HepG2 (cell line): ENCODE results near the gene MBD2. TPM values are rescaled to one million over a fixed set of nuclear protein-coding genes. Genes with fewer than 3 reads are reported as not detected.

ENCODE experiments used
- ATAC-seq: fragments of 200-7000 bp; cut with Tn5 transposase; 3 replicates; pipeline ENCODE4 v1.9.1; 2020; ENCODE audit warnings: mild to moderate bottlenecking, moderate library complexity
- BruUV-seq: library from RNA; stranded (reverse); fragments of 400-500 nt; replicated peaks from 2 replicates; lab custom pipeline; 2021; lab: Mats Ljungman, UMichigan
- CTCF ChIA-PET: fragments of 300-600 bp; formaldehyde crosslinking; extraction: SDS; loops from one replicate; lab custom pipeline; 2021; ENCODE audit warnings: low total read pairs, inconsistent platforms, low intra/inter-chr PET ratio; lab: Yijun Ruan, JAX
- POLR2A ChIA-PET: fragments of 350-600 bp; sonication (Branson Sonifier 250); formaldehyde crosslinking; loops from one replicate; lab custom pipeline; 2020; ENCODE audit warnings: antibody characterized with exemption, inconsistent platforms; lab: Yijun Ruan, JAX
- DNase-seq: peaks from one replicate; pipeline ENCODE4 v3.0.0-alpha.2; 2015; ENCODE audit warnings: low spot score
- FAIRE-seq: peaks from 3 replicates; lab custom pipeline; 2011; peaks lifted over from hg19 to GRCh38; lab: Jason Lieb, UNC
- H2AFZ ChIP-seq: one replicate; pipeline ENCODE4 v1.6.1; 2011; ENCODE audit warnings: low read length, inconsistent platforms
- H3K27ac ChIP-seq: fragments of 300-600 bp; 3 replicates; pipeline ENCODE4 v1.8.0; 2011; ENCODE audit warnings: mixed run types, mild to moderate bottlenecking, mixed read lengths, low read length, inconsistent platforms; ENCODE audit not compliant: insufficient read depth; ENCODE audit errors: extremely low read length
- H3K27me3 ChIP-seq, 2 experiments: fragments of 200-600 bp in 1 of 2; 2 replicates in 1 of 2; 3 replicates in 1 of 2; pipeline versions ENCODE4 v1.6.0 to v1.8.0; 2011; ENCODE audit warnings: low read length in 2 of 2, mild to moderate bottlenecking in 2 of 2, moderate library complexity in 2 of 2, inconsistent platforms in 1 of 2; ENCODE audit not compliant: insufficient read depth in 2 of 2, control insufficient read depth in 1 of 2
- H3K36me3 ChIP-seq, 2 experiments: fragments of 200-600 bp in 1 of 2; replicated peaks in 1 of 2; 2 replicates in 1 of 2; 3 replicates in 1 of 2; pipeline versions ENCODE4 v1.5.1 to v1.8.0; 2011; ENCODE audit warnings: low read length in 2 of 2, inconsistent platforms in 1 of 2; ENCODE audit not compliant: insufficient read depth in 2 of 2, control insufficient read depth in 1 of 2
- H3K4me1 ChIP-seq: 2 replicates; pipeline ENCODE4 v1.5.1; 2012; ENCODE audit warnings: low read length, inconsistent platforms; ENCODE audit not compliant: insufficient read depth
- H3K4me2 ChIP-seq: 2 replicates; pipeline ENCODE4 v1.6.0; 2011; ENCODE audit warnings: low read depth, low read length, inconsistent platforms
- H3K4me3 ChIP-seq, 3 experiments: fragments of 200-600 bp in 1 of 3; sonication (generic), shearing (Covaris generic) in 1 of 3; replicated peaks in 1 of 3; 2 replicates each; pipeline ENCODE4 v1.5.1; 2011 to 2016; ENCODE audit warnings: low read length in 3 of 3, inconsistent platforms in 2 of 3, low read depth in 2 of 3, mild to moderate bottlenecking in 2 of 3, control low read depth in 1 of 3, mixed read lengths in 1 of 3; ENCODE audit not compliant: insufficient read depth in 1 of 3
- H3K79me2 ChIP-seq: one replicate; pipeline ENCODE4 v1.6.1; 2011; ENCODE audit warnings: low read length, inconsistent platforms; ENCODE audit not compliant: insufficient read depth
- H3K9ac ChIP-seq: 2 replicates; pipeline ENCODE4 v1.6.0; 2011; ENCODE audit warnings: mild to moderate bottlenecking, low read depth, low read length, inconsistent platforms; ENCODE audit not compliant: insufficient read depth
- H3K9me3 ChIP-seq: 2 replicates; pipeline ENCODE4 v1.5.1; 2012; ENCODE audit warnings: mild to moderate bottlenecking, low read length
- H4K20me1 ChIP-seq: 2 replicates; pipeline ENCODE4 v1.6.0; 2011; ENCODE audit warnings: inconsistent platforms, mild to moderate bottlenecking, low read length, moderate library complexity; ENCODE audit not compliant: insufficient read depth
- AGO1 ChIP-seq: fragments of 200-400 bp; formaldehyde crosslinking; IDR thresholded peaks from 2 replicates; pipeline ENCODE4 v1.6.1; 2017; ENCODE audit warnings: mild to moderate bottlenecking, low read depth, low read length, moderate library complexity; ENCODE audit not compliant: poor library complexity, severe bottlenecking
- BRCA1 ChIP-seq: sonication (generic); formaldehyde crosslinking; IDR thresholded peaks from 2 replicates; pipeline ENCODE4 v1.4.0; 2020; ENCODE audit warnings: missing genetic modification reagents
- BRF2 ChIP-seq: sonication (generic); formaldehyde crosslinking; IDR thresholded peaks from 2 replicates; pipeline ENCODE4 v1.8.1; 2022; ENCODE audit warnings: mild to moderate bottlenecking, missing genetic modification reagents
- CENPX ChIP-seq: sonication (generic); formaldehyde crosslinking; IDR thresholded peaks from 2 replicates; pipeline ENCODE4 v1.9.0; 2021; ENCODE audit warnings: mild to moderate bottlenecking, missing genetic modification reagents, moderate library complexity
- CERS6 ChIP-seq: sonication (generic); formaldehyde crosslinking; IDR thresholded peaks from 2 replicates; pipeline ENCODE4 v1.5.0; 2020; ENCODE audit warnings: missing genetic modification reagents
- EEA1 ChIP-seq: sonication (generic); formaldehyde crosslinking; IDR thresholded peaks from 2 replicates; pipeline ENCODE4 v1.5.1; 2020; ENCODE audit warnings: mild to moderate bottlenecking, missing genetic modification reagents, borderline replicate concordance
- IRF2 ChIP-seq: IDR thresholded peaks from 2 replicates; pipeline ENCODE4 v1.6.1; 2018; ENCODE audit warnings: missing genetic modification reagents, missing compliant biosample characterization
- ISX ChIP-seq: sonication (generic); formaldehyde crosslinking; conservative IDR thresholded peaks from 2 replicates; pipeline ENCODE4 v1.5.0; 2020; ENCODE audit warnings: missing genetic modification reagents
- MAFK ChIP-seq, 2 experiments: IDR thresholded peaks in 1 of 2; conservative IDR thresholded peaks in 1 of 2; 2 replicates each; pipeline ENCODE4 v1.6.1; 2011; ENCODE audit warnings: improper control_type of control experiment in 2 of 2, low read length in 2 of 2
- RELA ChIP-seq: sonication (generic); formaldehyde crosslinking; IDR thresholded peaks from 2 replicates; pipeline ENCODE4 v1.4.0; 2020; ENCODE audit warnings: missing genetic modification reagents
- THYN1 ChIP-seq: sonication (generic); formaldehyde crosslinking; IDR thresholded peaks from 2 replicates; pipeline ENCODE4 v1.8.1; 2023; ENCODE audit warnings: low read depth, mild to moderate bottlenecking, moderate library complexity, missing genetic modification reagents, borderline replicate concordance
- TRAFD1 ChIP-seq: sonication (generic); formaldehyde crosslinking; IDR thresholded peaks from 2 replicates; pipeline ENCODE4 v1.5.1; 2020; ENCODE audit warnings: missing genetic modification reagents, mild to moderate bottlenecking, borderline replicate concordance
- ZNF790 ChIP-seq: sonication (generic); formaldehyde crosslinking; IDR thresholded peaks from 2 replicates; pipeline ENCODE4 v1.8.0; 2022; ENCODE audit warnings: missing genetic modification reagents, mild to moderate bottlenecking, borderline replicate concordance
- WGBS: methylation state at CpG from one replicate; pipeline ENCODE4 v1.1.6; 2017; ENCODE audit warnings: low lambda C conversion rate; 5-methylcytosine and 5-hydroxymethylcytosine counted together
- in situ Hi-C: cut with HindIII; loops from 2 replicates; pipeline ENCODE4 v1.10.0; 2017; ENCODE audit warnings: low pct_unique_long_range_greater_than_20kb; ENCODE audit not compliant: extremely low pct_ligation_motif_present
- intact Hi-C: fragments of 100-400 bp; cut with micrococcal nuclease; formaldehyde crosslinking; loops from one replicate; pipeline ENCODE4 v1.10.0; 2022; ENCODE audit not compliant: unreplicated experiment
- polyA plus RNA-seq, 8 experiments: library from polyadenylated mRNA; depleted of rRNA in 3 of 8; stranded (reverse) in 7 of 8; unstranded in 1 of 8; fragments of >200 nt; fragmentation: Illumina TruSeq in 4 of 8; extraction: Trizol in 4 of 8; gene quantifications; 2 replicates each; pipeline versions ENCODE4 v1.2.1 to v1.2.3, GENCODE V29; 2011 to 2016; ENCODE audit warnings: low read depth in 4 of 8, missing spikeins in 1 of 8, mixed read lengths in 1 of 8; ENCODE audit not compliant: insufficient read depth in 1 of 8
- total RNA-seq, 5 experiments: library from RNA; depleted of rRNA; stranded (reverse); fragments of >200 nt; fragmentation: Illumina TruSeq; extraction: Trizol; gene quantifications; 2 replicates each; pipeline ENCODE4 v1.2.3, GENCODE V29; 2016; ENCODE audit warnings: low read depth in 1 of 5

Gene MBD2
- total and polyA plus RNA-seq, 2 of the 13 experiments (the other 11 are each of a cell fraction or from before 2014, with no cell fraction given): 19.1 to 38.5 TPM

GRCh38 chr18:54140641-54141040 is 83.8 kb downstream of the MBD2 start (continued):
- no peak for TF ChIP-seq IRF2 (CRISPR knock-in tag)
- no peak for TF ChIP-seq MAFK (conservative IDR thresholded peaks at IDR 0.05 in 1 of 2, IDR thresholded peaks at IDR 0.05 in 1 of 2; ENCODE audit: low read length in 2 of 2)

DNA sequence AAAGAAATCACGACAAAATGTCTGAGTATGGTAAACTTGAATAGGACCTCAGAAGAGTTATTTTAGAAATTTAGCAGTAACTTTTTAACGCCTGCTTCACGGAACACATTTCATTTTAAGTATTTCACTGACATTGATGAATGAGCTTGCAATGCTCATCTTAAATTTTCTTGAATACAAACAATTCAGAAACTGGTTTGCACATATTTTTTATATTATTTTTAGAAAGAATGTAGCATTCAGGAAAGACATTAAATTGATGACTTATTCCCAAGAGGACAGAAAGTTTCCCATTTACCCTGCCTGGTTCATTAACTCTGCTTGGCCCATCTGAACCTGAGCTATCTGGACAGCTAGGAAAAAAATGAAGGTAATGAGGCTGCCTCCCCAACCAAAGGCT is 89.3 kb downstream of the MBD2 start:
- BruUV-seq: no TSS peak
- CTCF ChIA-PET: no interaction called here

More for the DNA sequence above, 89.3 kb downstream of the MBD2 start:
- intact Hi-C loops: no loop called here
- in situ Hi-C loops: no loop called here
- H3K27me3 ChIP-seq: no peaks in the 10 kb centered on the region
- H4K20me1 ChIP-seq: no peaks in the 10 kb centered on the region
- FAIRE-seq (no peak), ATAC-seq (no peak), DNase-seq (no peak)
- no peaks in the 10 kb centered on the region for H3K79me2 ChIP-seq
- H2AFZ ChIP-seq: no peak overlapping the region
- H3K4me2 ChIP-seq: no peak overlapping the region
- H3K9me3 ChIP-seq: peaks cover 6% of the 10 kb centered on the region; the same call in 1 of the 2 replicates
- 76% methylated on average over 3 of the region's 3 CpGs for WGBS
- POLR2A ChIA-PET: no interaction called here
- TF ChIP-seq ZNF790 (CRISPR knock-in tag) (no peak), CENPX (CRISPR knock-in tag) (no peak), RELA (no peak), TRAFD1 (CRISPR knock-in tag) (no peak), EEA1 (CRISPR knock-in tag) (no peak), CERS6 (no peak), BRCA1 (CRISPR knock-in tag) (no peak), THYN1 (CRISPR knock-in tag) (no peak), BRF2 (CRISPR knock-in tag) (no peak), AGO1 (no peak), ISX (CRISPR knock-in tag) (no peak)
- no peaks in the 10 kb centered on the region for H3K36me3 ChIP-seq
- no peaks in the 10 kb centered on the region for H3K4me1 ChIP-seq
- H3K9ac ChIP-seq: no peak overlapping the region
- no peak overlapping the region for H3K4me3 ChIP-seq
- H3K27ac ChIP-seq: no peak overlapping the region
